BLaER1 (cell line): Measurements from ENCODE around the gene DNMT1.

ENCODE experiments used
- H3K27ac ChIP-seq: shearing (Covaris generic); formaldehyde crosslinking; 2 replicates; pipeline ENCODE4 v1.8.1; 2022
- H3K27me3 ChIP-seq: shearing (Covaris generic); formaldehyde crosslinking; 2 replicates; pipeline ENCODE4 v1.8.1; 2022
- H3K36me3 ChIP-seq: shearing (Covaris generic); formaldehyde crosslinking; 2 replicates; pipeline ENCODE4 v1.8.1; 2022
- H3K4me1 ChIP-seq: shearing (Covaris generic); formaldehyde crosslinking; 2 replicates; pipeline ENCODE4 v1.8.1; 2022
- H3K4me2 ChIP-seq: shearing (Covaris generic); formaldehyde crosslinking; 2 replicates; pipeline ENCODE4 v1.8.1; 2022
- H3K4me3 ChIP-seq: shearing (Covaris generic); formaldehyde crosslinking; 2 replicates; pipeline ENCODE4 v1.8.1; 2022
- H3K9ac ChIP-seq: shearing (Covaris generic); formaldehyde crosslinking; 2 replicates; pipeline ENCODE4 v1.8.1; 2022
- H3K9me3 ChIP-seq: shearing (Covaris generic); formaldehyde crosslinking; 2 replicates; pipeline ENCODE4 v1.8.1; 2022
- H4K20me1 ChIP-seq: shearing (Covaris generic); formaldehyde crosslinking; 2 replicates; pipeline ENCODE4 v1.8.1; 2022
- Cebpa-rat ChIP-seq: shearing (Covaris generic); IDR thresholded peaks from 2 replicates; pipeline ENCODE4 v1.8.1; 2022

DNMT1 gene

DNA sequence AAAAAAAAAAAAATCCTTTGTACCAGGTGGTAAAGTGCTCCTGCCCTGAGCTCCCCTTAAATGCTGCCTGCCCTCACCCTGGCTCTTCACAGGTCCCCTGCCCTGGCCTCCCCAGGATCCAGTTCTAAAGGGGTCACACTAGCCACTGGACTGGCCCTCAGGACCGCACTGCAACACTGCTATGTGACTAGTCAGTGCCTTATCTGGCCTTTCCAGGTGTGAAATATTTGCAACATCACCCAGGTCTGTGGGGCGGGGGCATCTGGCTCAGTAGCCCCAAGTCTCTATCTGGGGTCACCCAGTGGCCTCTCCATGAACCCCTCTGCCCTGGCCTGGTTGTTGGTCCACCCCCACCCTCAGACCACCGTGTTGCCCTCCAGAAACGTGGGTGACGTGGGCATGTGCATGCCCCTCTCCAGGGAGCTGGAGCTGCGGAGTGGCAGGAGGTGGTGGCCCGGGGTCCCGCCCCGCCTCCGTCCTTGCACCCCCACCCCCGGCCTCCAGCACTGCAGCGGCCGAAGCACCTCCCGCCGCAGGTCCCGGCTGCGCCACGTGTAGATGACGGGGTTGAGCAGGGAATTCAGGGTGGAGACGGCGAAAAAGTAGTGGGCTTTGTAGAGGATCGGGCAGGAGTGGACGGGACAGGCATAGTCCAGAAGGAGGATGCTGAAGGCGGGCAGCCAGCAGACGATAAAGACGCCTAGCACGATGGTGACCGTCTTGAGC is 28.9 kb upstream of the DNMT1 start:
- no peak overlapping the region for H3K9ac ChIP-seq
- peaks cover 64% of the 10 kb centered on the region for H3K4me1 ChIP-seq
- no peaks in the 10 kb centered on the region for H3K27me3 ChIP-seq
- no peak overlapping the region for H3K4me2 ChIP-seq
- no peaks in the 10 kb centered on the region for H3K9me3 ChIP-seq
- TF ChIP-seq Cebpa-rat = no peak
- no peak overlapping the region for H3K27ac ChIP-seq
- H3K4me3 ChIP-seq = no peak overlapping the region
- peaks cover 73% of the 10 kb centered on the region for H3K36me3 ChIP-seq
- H4K20me1 ChIP-seq = peaks cover 100% of the 10 kb centered on the region

DNA sequence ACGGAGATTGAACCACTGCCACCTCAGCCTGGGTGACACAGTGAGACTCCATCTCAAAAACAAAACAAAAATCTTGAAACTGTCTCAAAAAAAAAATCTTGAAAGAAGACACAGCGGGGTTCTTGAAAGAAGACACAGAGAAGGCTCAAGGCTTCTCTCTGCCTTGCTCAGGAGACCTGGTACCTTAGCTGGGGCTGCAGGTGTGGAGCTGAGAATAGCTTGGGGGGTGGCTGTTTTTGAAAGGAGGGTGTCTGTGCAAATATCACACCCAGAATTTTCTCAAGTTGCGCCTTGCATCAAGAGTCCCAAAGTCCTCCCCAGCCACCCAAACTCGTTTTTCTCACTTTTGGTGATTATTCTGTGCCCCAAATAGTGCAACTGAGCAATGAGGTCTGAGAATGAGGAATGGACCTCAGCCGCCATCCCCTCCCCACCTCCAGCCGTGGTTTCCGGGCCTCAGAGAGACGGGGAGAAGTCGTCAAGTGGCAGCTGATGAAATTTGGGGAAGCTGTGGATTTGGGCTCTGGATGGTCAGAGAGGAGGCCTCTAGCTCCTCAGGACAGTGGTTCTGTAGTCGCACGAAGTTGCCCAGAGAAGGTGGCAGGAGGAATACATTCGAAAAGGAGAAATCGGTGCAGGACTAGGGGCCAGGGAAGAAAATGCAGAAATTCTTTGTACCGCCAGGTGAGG is 27.6 kb upstream of the DNMT1 start:
- Histone ChIP-seq H3K36me3 (peaks cover 81% of the 10 kb centered on the region), H3K27ac (no peak overlapping the region), H4K20me1 (peaks cover 91% of the 10 kb centered on the region), H3K4me2 (peak overlapping the region; percentile 22; the same call in 1 of the 2 replicates), H3K4me1 (peaks cover 51% of the 10 kb centered on the region), H3K27me3 (no peaks in the 10 kb centered on the region), H3K4me3 (no peak overlapping the region), H3K9ac (no peak overlapping the region), H3K9me3 (no peaks in the 10 kb centered on the region)
- TF ChIP-seq Cebpa-rat = no peak

DNA sequence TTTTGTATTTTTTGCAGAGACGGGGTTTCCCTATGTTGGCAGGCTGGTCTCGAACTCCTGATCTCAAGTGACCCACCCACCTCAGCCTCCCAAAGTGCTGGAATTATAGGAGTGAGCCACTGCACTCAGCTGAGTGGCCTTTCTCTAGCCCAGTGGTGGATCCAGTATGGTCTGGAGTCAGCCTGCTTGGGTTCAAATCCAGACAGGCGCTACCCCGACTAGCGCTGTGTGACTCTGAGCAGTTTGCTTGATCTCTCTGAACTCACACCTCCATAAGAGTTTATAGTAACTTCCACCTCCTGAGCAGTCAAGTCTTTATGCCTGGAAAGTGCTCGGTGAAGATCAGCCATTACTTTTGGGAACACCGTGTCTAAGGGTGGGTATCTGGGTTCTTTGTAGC is 25.9 kb upstream of the DNMT1 start:
- H3K9me3 ChIP-seq = no peaks in the 10 kb centered on the region

DNA sequence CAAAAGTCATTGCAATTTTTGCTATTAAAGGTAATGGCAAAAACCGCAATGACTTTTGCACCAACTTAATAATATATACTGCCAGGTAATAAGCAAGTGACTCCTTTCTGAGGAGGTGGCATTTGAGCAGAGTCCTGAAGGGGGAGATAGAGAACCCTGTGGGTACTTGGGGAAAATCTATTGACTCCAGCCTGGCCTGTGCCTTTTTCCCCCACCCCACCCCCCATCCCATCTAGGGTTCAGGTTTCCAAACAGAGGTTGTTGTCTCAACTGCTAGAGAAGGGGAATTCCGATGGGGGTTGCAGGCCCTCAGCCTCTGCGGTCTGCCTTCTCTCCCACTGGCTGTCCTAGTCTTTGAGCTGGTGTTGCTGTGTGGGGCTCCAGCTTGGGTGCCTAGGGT is 24.9 kb upstream of the DNMT1 start:
- H3K27ac ChIP-seq = no peak overlapping the region
- no peaks in the 10 kb centered on the region for H3K27me3 ChIP-seq
- peaks cover 35% of the 10 kb centered on the region for H3K4me1 ChIP-seq
- H3K4me2 ChIP-seq = peak overlapping the region; percentile 22; the same call in 1 of the 2 replicates
- no peak for TF ChIP-seq Cebpa-rat
- no peak overlapping the region for H3K9ac ChIP-seq
- H3K9me3 ChIP-seq = no peaks in the 10 kb centered on the region
- peaks cover 64% of the 10 kb centered on the region for H4K20me1 ChIP-seq
- H3K36me3 ChIP-seq = peaks cover 80% of the 10 kb centered on the region
- H3K4me3 ChIP-seq = no peak overlapping the region

More for the DNA sequence above, 25.9 kb upstream of the DNMT1 start:
- Histone ChIP-seq H3K9ac (no peak overlapping the region; the same call in 1 of the 2 replicates), H3K4me3 (no peak overlapping the region), H3K36me3 (peaks cover 84% of the 10 kb centered on the region), H3K4me1 (peaks cover 37% of the 10 kb centered on the region), H4K20me1 (peaks cover 74% of the 10 kb centered on the region), H3K27ac (no peak overlapping the region), H3K27me3 (no peaks in the 10 kb centered on the region), H3K4me2 (no peak overlapping the region)
- TF ChIP-seq Cebpa-rat = no peak

DNA sequence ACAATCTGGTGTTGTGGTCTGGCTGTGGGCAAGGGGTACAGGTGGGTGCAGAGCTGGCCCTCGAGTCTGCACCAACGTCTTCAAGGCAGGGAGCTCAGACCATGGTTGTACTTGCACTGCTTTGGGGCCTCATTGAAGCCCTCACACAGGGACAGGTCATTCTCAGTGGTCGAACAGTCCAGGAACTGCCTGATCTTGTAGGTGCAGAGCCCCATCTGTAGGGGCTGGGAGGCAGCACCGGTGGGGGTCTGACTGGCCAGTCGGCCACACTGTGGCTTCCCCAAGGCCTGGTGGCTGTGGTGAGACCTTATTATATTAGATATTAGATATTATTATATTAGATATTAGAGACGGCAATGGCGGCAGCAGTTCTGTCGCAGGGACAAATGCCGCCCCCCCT is 22.3 kb upstream of the DNMT1 start:
- H3K27me3 ChIP-seq = no peaks in the 10 kb centered on the region
- H3K4me3 ChIP-seq = no peak overlapping the region
- no peak overlapping the region for H3K4me2 ChIP-seq
- H3K9ac ChIP-seq = no peak overlapping the region
- H3K9me3 ChIP-seq = no peaks in the 10 kb centered on the region
- TF ChIP-seq Cebpa-rat = no peak
- peaks cover 56% of the 10 kb centered on the region for H3K36me3 ChIP-seq
- peaks cover 38% of the 10 kb centered on the region for H4K20me1 ChIP-seq
- peaks cover 21% of the 10 kb centered on the region; the same call in 1 of the 2 replicates for H3K4me1 ChIP-seq
- H3K27ac ChIP-seq = no peak overlapping the region

DNA sequence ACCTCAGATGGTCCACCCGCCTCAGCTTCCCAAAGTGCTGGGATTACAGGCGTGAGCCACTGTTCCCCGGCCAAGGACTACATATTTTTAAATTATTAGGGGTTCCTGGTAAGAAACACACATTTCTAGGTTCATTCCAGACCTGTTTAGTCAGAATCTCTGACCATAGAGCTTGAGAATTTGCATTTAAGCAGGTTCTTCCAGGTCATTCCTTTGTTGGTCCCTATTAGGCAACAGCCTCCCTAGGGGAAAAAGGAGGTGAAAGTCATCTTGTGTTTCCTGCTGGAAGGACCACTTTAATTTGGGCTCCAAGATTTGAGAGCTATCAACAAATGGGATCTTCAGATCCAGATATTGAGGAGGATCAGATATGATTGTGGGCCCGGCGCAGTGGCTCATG is 20.0 kb upstream of the DNMT1 start:
- Histone ChIP-seq H3K4me2 (no peak overlapping the region), H4K20me1 (peaks cover 20% of the 10 kb centered on the region), H3K9me3 (no peaks in the 10 kb centered on the region), H3K9ac (no peak overlapping the region), H3K4me1 (peaks cover 2% of the 10 kb centered on the region; the same call in 1 of the 2 replicates), H3K36me3 (peaks cover 39% of the 10 kb centered on the region), H3K27ac (no peak overlapping the region), H3K4me3 (no peak overlapping the region), H3K27me3 (no peaks in the 10 kb centered on the region)
- TF ChIP-seq Cebpa-rat = no peak

DNA sequence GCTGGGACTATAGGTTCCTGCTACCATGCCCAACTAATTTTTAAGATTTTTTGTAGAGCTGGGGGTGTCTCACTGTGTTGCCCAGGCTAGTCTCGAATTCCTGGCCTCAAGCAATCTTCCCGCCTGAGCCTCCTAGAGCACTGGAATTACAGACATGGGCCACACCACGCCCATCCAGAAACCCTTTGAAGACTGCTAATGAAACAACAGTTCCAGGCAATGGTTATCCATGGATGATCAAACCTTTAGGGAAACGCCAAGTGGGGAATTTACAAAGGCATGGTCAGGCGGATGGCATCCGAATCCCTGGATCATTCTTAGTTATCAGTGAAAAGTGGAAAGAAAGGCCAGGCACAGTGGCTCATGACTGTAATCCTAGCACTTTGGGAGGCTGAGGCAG is 16.9 kb upstream of the DNMT1 start:
- no peak overlapping the region for H3K9ac ChIP-seq
- H3K4me3 ChIP-seq = no peak overlapping the region
- no peaks in the 10 kb centered on the region; the same call in 1 of the 2 replicates for H3K27me3 ChIP-seq
- peaks cover 6% of the 10 kb centered on the region; the same call in 1 of the 2 replicates for H3K9me3 ChIP-seq
- peaks cover 26% of the 10 kb centered on the region for H4K20me1 ChIP-seq
- H3K36me3 ChIP-seq = peaks cover 23% of the 10 kb centered on the region; the same call in 1 of the 2 replicates
- H3K27ac ChIP-seq = no peak overlapping the region
- no peak overlapping the region for H3K4me2 ChIP-seq
- H3K4me1 ChIP-seq = peaks cover 14% of the 10 kb centered on the region
- no peak for TF ChIP-seq Cebpa-rat

DNA sequence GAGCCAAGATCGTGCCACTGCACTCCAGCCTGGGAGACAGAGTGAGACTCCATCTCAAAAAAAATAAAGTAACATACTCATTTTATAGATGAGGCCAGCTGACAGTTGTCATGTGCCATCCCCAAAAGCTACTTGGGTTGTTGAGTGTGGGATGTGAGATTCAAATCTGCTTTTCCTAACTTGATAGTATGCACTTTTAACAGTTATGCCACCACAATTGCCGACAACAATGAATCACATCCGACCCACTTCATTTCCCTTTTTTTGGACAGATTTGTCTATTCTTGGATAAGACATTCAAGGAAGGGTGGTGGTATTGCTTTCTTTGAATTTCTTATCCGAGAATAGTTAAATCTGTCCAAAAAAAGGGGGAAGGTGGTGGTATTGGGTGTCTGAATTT is 16.3 kb upstream of the DNMT1 start:
- H4K20me1 ChIP-seq = peaks cover 32% of the 10 kb centered on the region
- H3K9ac ChIP-seq = no peak overlapping the region
- peaks cover 14% of the 10 kb centered on the region for H3K4me1 ChIP-seq
- H3K4me3 ChIP-seq = no peak overlapping the region
- no peak overlapping the region for H3K27ac ChIP-seq
- H3K9me3 ChIP-seq = peaks cover 6% of the 10 kb centered on the region; the same call in 1 of the 2 replicates
- no peak overlapping the region for H3K4me2 ChIP-seq
- peaks cover 18% of the 10 kb centered on the region; the same call in 1 of the 2 replicates for H3K36me3 ChIP-seq
- no peaks in the 10 kb centered on the region; the same call in 1 of the 2 replicates for H3K27me3 ChIP-seq
- TF ChIP-seq Cebpa-rat = no peak

DNA sequence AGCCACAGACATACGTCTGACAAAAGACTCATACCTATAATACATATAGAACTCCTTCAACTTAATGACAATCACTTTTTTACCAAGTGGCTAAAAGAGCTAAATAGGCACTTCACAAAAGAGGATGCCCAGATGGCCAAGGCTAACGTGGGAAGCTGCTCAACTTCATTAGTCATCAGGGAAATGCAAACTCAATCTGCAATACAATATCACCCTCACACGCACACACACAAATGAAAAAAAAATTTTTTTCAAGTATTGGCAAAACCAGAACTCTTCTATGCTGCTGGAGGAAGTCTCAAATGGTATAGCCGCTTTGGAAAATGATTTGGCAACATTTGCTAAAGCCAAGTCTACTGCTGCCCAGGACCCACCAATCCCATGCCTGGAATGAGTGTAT is 14.6 kb upstream of the DNMT1 start:
- Histone ChIP-seq H3K4me2 (no peak overlapping the region), H4K20me1 (peaks cover 32% of the 10 kb centered on the region), H3K4me1 (peaks cover 14% of the 10 kb centered on the region), H3K9me3 (peaks cover 6% of the 10 kb centered on the region; the same call in 1 of the 2 replicates), H3K36me3 (peaks cover 8% of the 10 kb centered on the region; the same call in 1 of the 2 replicates), H3K4me3 (no peak overlapping the region), H3K27me3 (no peaks in the 10 kb centered on the region; the same call in 1 of the 2 replicates), H3K27ac (no peak overlapping the region), H3K9ac (no peak overlapping the region)
- no peak for TF ChIP-seq Cebpa-rat

DNA sequence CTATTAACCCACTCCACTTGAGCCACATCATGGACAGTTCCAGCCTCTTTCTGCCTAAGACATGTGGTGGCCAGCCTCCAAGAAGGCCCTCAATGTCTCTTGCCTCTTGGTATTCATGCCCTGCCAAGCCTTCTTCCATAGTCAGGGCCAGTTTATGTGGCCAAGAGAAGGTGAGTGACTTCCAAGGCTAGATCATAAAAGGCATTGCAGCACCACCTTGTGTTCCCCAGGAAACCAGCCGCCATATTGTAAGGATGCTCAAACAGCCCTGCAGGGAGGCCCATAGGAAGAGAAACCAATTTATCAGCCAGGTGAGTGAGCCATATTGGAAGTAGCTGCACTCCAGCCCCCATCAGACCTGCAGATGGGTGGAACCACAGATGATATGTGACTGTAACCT is 12.3 kb upstream of the DNMT1 start:
- Histone ChIP-seq H3K27ac (no peak overlapping the region), H3K9me3 (peaks cover 6% of the 10 kb centered on the region; the same call in 1 of the 2 replicates), H3K4me2 (peak overlapping the region; percentile 11; the same call in 1 of the 2 replicates), H3K36me3 (peaks cover 8% of the 10 kb centered on the region; the same call in 1 of the 2 replicates), H3K27me3 (no peaks in the 10 kb centered on the region; the same call in 1 of the 2 replicates), H3K4me3 (no peak overlapping the region), H3K4me1 (peaks cover 14% of the 10 kb centered on the region), H4K20me1 (peaks cover 32% of the 10 kb centered on the region), H3K9ac (no peak overlapping the region)
- no peak for TF ChIP-seq Cebpa-rat
